Measurements from ENCODE around the gene ACTA1. TPM values are rescaled to one million over a fixed set of nuclear protein-coding genes. Genes with fewer than 3 reads are reported as not detected.
"Not testable (repeated sequence)": the region's sequence is repeated elsewhere in the genome, so short reads cannot be mapped to it uniquely, and the experiment has no call there.

Gene ACTA1
- total and polyA plus RNA-seq, 2 experiments from 2014 or later = 8.8 to 13.0 TPM

DNA sequence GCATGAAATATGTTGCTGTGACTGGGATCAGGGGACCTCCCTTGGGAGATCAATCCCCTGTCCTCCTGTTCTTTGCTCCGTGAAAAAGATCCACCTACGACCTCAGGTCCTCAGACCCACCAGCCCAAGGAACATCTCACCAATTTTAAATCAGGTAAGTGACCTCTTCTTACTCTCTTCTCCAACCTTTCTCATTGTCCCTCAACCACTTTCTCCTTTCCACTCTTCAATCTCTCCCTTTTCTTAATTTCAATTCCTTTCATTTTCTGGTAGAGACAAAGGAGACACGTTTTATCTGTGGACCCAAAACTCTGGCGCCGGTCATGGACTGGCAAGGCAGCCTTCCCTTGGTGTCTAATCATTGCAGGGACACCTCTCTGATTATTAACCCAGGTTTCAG, 21.1 kb downstream of the ACTA1 start:
- H3K9me2 ChIP-seq (ENCODE audit: insufficient read depth) = not testable (repeated sequence)

GRCh38 chr1:229412056-229412455, 21.8 kb downstream of the ACTA1 start:
- no peaks in the 10 kb centered on the region for H3K36me3 Mint-ChIP-seq (ENCODE audit: low read depth)
- H4K20me1 ChIP-seq (replicated peaks; ENCODE audit: insufficient read depth) = 0 out of 2 replicates have a peak, but pooled peaks cover 4% of the 10 kb centered on the region
- H3K4me2 ChIP-seq = peak overlapping the region; percentile 72; the same call in 1 of the 2 replicates
- peaks cover 7% of the 10 kb centered on the region for H3F3A ChIP-seq (replicated peaks; ENCODE audit: low read depth)
- H3K9me2 ChIP-seq (ENCODE audit: insufficient read depth) = no peaks in the 10 kb centered on the region
- H2AFZ ChIP-seq = peak overlapping the region; percentile 88; the same call in 1 of the 2 replicates
- peak overlapping the region; percentile 10; the same call in 1 of the 3 replicates for H3K4me3 Mint-ChIP-seq
- no peaks in the 10 kb centered on the region for H3K9me3 Mint-ChIP-seq
- H3K27me3 ChIP-seq (ENCODE audit: insufficient read depth) = peaks cover 48% of the 10 kb centered on the region
- no peak overlapping the region for H3K27ac ChIP-seq (ENCODE audit: low read depth)
- H3K27me3 Mint-ChIP-seq (ENCODE audit: insufficient read depth, low read depth, poor library complexity) = peaks cover 56% of the 10 kb centered on the region
- no peaks in the 10 kb centered on the region for H3K79me2 ChIP-seq (replicated peaks; ENCODE audit: insufficient read depth)
- ATAC-seq (no peak), DNase-seq (ENCODE audit: low spot score) (no peak)
- no peak overlapping the region for H3K4me3 ChIP-seq
- peaks cover 38% of the 10 kb centered on the region for H3K4me1 Mint-ChIP-seq
- no peak overlapping the region for H3K27ac Mint-ChIP-seq
- no peaks in the 10 kb centered on the region for H3K36me3 ChIP-seq (ENCODE audit: insufficient read depth)
- H3K4me1 ChIP-seq (ENCODE audit: insufficient read depth) = peaks cover 47% of the 10 kb centered on the region
- TF ChIP-seq ZNF114 (CRISPR knock-in tag; IDR thresholded peaks at IDR 0.05) (no peak), EZH2phosphoT487 (IDR thresholded peaks at IDR 0.05; ENCODE audit: unreplicated experiment) (no peak), JUNB (IDR thresholded peaks at IDR 0.05; ENCODE audit: unreplicated experiment) (no peak), POLR2AphosphoS5 (IDR thresholded peaks at IDR 0.05; ENCODE audit: low read depth) (no peak), ZNF331 (CRISPR knock-in tag; IDR thresholded peaks at IDR 0.05; ENCODE audit: low read depth) (no peak), EZH2 (IDR thresholded peaks at IDR 0.05; ENCODE audit: low read depth, unreplicated experiment) (no peak), STAT1 (IDR thresholded peaks at IDR 0.05; ENCODE audit: unreplicated experiment) (no peak), CREB1 (CRISPR knock-in tag; IDR thresholded peaks at IDR 0.05; ENCODE audit: low read depth) (no peak), REST (IDR thresholded peaks at IDR 0.05; ENCODE audit: unreplicated experiment) (no peak), NANOG (IDR thresholded peaks at IDR 0.05; ENCODE audit: borderline replicate concordance) (no peak)
- TF ChIP-seq, protein P1, sequence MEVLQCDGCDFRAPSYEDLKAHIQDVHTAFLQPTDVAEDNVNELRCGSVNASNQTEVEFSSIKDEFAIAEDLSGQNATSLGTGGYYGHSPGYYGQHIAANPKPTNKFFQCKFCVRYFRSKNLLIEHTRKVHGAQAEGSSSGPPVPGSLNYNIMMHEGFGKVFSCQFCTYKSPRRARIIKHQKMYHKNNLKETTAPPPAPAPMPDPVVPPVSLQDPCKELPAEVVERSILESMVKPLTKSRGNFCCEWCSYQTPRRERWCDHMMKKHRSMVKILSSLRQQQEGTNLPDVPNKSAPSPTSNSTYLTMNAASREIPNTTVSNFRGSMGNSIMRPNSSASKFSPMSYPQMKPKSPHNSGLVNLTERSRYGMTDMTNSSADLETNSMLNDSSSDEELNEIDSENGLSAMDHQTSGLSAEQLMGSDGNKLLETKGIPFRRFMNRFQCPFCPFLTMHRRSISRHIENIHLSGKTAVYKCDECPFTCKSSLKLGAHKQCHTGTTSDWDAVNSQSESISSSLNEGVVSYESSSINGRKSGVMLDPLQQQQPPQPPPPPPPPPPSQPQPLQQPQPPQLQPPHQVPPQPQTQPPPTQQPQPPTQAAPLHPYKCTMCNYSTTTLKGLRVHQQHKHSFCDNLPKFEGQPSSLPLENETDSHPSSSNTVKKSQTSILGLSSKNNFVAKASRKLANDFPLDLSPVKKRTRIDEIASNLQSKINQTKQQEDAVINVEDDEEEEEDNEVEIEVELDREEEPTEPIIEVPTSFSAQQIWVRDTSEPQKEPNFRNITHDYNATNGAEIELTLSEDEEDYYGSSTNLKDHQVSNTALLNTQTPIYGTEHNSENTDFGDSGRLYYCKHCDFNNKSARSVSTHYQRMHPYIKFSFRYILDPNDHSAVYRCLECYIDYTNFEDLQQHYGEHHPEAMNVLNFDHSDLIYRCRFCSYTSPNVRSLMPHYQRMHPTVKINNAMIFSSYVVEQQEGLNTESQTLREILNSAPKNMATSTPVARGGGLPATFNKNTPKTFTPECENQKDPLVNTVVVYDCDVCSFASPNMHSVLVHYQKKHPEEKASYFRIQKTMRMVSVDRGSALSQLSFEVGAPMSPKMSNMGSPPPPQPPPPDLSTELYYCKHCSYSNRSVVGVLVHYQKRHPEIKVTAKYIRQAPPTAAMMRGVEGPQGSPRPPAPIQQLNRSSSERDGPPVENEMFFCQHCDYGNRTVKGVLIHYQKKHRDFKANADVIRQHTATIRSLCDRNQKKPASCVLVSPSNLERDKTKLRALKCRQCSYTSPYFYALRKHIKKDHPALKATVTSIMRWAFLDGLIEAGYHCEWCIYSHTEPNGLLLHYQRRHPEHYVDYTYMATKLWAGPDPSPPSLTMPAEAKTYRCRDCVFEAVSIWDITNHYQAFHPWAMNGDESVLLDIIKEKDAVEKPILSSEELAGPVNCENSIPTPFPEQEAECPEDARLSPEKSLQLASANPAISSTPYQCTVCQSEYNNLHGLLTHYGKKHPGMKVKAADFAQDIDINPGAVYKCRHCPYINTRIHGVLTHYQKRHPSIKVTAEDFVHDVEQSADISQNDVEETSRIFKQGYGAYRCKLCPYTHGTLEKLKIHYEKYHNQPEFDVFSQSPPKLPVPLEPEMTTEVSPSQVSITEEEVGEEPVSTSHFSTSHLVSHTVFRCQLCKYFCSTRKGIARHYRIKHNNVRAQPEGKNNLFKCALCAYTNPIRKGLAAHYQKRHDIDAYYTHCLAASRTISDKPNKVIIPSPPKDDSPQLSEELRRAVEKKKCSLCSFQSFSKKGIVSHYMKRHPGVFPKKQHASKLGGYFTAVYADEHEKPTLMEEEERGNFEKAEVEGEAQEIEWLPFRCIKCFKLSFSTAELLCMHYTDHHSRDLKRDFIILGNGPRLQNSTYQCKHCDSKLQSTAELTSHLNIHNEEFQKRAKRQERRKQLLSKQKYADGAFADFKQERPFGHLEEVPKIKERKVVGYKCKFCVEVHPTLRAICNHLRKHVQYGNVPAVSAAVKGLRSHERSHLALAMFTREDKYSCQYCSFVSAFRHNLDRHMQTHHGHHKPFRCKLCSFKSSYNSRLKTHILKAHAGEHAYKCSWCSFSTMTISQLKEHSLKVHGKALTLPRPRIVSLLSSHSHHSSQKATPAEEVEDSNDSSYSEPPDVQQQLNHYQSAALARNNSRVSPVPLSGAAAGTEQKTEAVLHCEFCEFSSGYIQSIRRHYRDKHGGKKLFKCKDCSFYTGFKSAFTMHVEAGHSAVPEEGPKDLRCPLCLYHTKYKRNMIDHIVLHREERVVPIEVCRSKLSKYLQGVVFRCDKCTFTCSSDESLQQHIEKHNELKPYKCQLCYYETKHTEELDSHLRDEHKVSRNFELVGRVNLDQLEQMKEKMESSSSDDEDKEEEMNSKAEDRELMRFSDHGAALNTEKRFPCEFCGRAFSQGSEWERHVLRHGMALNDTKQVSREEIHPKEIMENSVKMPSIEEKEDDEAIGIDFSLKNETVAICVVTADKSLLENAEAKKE (CRISPR knock-in tag; IDR thresholded peaks at IDR 0.05) = no peak
- TF ChIP-seq, protein P2, sequence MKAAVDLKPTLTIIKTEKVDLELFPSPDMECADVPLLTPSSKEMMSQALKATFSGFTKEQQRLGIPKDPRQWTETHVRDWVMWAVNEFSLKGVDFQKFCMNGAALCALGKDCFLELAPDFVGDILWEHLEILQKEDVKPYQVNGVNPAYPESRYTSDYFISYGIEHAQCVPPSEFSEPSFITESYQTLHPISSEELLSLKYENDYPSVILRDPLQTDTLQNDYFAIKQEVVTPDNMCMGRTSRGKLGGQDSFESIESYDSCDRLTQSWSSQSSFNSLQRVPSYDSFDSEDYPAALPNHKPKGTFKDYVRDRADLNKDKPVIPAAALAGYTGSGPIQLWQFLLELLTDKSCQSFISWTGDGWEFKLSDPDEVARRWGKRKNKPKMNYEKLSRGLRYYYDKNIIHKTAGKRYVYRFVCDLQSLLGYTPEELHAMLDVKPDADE (IDR thresholded peaks at IDR 0.05) = no peak

More for the DNA sequence above, 21.1 kb downstream of the ACTA1 start:
- not testable (repeated sequence) for H3K4me3 Mint-ChIP-seq; DNase-seq (ENCODE audit: low spot score); H3K9me3 Mint-ChIP-seq; H3K4me2 ChIP-seq; H3K36me3 Mint-ChIP-seq (ENCODE audit: low read depth); H3K27ac Mint-ChIP-seq; H3K4me3 ChIP-seq; H3K36me3 ChIP-seq (ENCODE audit: insufficient read depth); H3K79me2 ChIP-seq (replicated peaks; ENCODE audit: insufficient read depth); H3K27ac ChIP-seq (ENCODE audit: low read depth); ATAC-seq; H2AFZ ChIP-seq; H4K20me1 ChIP-seq (replicated peaks; ENCODE audit: insufficient read depth); H3F3A ChIP-seq (replicated peaks; ENCODE audit: low read depth)
- H3K27me3 Mint-ChIP-seq (ENCODE audit: insufficient read depth, low read depth, poor library complexity) = peaks cover 49% of the 10 kb centered on the region
- Histone ChIP-seq H3K4me1 (ENCODE audit: insufficient read depth) (peaks cover 48% of the 10 kb centered on the region), H3K27me3 (ENCODE audit: insufficient read depth) (peaks cover 40% of the 10 kb centered on the region)
- peaks cover 38% of the 10 kb centered on the region for H3K4me1 Mint-ChIP-seq
